A549 (cell line): Measurements from ENCODE around the gene ORM1.

Source experiments
- HOXA7 ChIP-seq: fragments of 250-450 bp; sonication (Bioruptor Pico); IDR thresholded peaks from 2 replicates; pipeline ENCODE4 v1.5.0; 2020; ENCODE audit warnings: mild to moderate bottlenecking, moderate library complexity
- JUN ChIP-seq, 2 experiments: fragments of >200 bp; sonication (Bioruptor Twin); formaldehyde crosslinking; IDR thresholded peaks; 2 replicates in 1 of 2; 3 replicates in 1 of 2; pipeline ENCODE4 v1.6.1; 2016 to 2017

- no peak for TF ChIP-seq JUN (IDR thresholded peaks at IDR 0.05)
- TF ChIP-seq HOXA7 (CRISPR knock-in tag), result no peak
These were observed 39.5 kb downstream of the ORM1 start for GRCh38 chr9:114362394-114362793.
